ENCODE measurements around the gene GADD45GIP1.

Gene GADD45GIP1

DNA sequence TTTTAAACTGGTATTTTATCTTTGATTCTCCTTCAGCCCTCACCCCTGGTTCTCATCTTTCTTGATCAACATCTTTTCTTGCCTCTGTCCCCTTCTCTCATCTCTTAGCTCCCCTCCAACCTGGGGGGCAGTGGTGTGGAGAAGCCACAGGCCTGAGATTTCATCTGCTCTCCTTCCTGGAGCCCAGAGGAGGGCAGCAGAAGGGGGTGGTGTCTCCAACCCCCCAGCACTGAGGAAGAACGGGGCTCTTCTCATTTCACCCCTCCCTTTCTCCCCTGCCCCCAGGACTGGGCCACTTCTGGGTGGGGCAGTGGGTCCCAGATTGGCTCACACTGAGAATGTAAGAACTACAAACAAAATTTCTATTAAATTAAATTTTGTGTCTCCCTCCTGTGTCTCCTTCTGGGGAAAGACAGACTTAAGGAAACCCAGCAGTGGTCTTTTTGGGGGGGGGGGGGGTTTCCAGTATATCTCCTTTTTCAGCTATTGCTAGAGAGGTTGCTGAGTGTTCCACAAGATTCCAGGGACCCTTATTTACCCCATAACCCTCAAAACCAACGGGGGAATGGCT lies 12.8 kb downstream of the GADD45GIP1 start:
- no peak for TF ChIP-seq CTCF (IDR thresholded peaks at IDR 0.05)

GRCh38 chr19:12943437-12944044 lies 13.5 kb downstream of the GADD45GIP1 start:
- TF ChIP-seq CTCF (IDR thresholded peaks at IDR 0.05), result no peak

GRCh38 chr19:12940897-12941296 lies 16.1 kb downstream of the GADD45GIP1 start:
- TF ChIP-seq CTCF (IDR thresholded peaks at IDR 0.05), result no peak

DNA sequence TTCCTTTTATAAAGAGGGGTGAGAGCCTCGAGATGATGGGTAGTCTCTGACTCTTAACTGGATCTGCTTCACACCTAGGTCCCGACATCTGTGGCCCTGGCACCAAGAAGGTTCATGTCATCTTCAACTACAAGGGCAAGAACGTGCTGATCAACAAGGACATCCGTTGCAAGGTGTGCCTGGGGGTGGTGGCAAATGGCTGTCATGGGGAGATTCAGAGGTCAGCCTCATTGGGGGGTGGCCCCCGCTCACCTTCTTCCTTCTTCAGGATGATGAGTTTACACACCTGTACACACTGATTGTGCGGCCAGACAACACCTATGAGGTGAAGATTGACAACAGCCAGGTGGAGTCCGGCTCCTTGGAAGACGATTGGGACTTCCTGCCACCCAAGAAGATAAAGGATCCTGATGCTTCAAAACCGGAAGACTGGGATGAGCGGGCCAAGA lies 17.0 kb downstream of the GADD45GIP1 start:
- TF ChIP-seq CTCF (IDR thresholded peaks at IDR 0.05), result no peak

- TF ChIP-seq CTCF (IDR thresholded peaks at IDR 0.05), result peak; percentile 12; the same call in 1 of the 2 replicates
Observed at GRCh38 chr19:12938779-12939601, 18.0 kb downstream of the GADD45GIP1 start.

GRCh38 chr19:12937927-12938778 lies 18.9 kb downstream of the GADD45GIP1 start, which contains the start of gene CALR:
TSS of gene CALR (plus strand) at chr19:12938609. CDS start at chr19:12938680, 71 bp downstream.
- TF ChIP-seq CTCF (IDR thresholded peaks at IDR 0.05), result no peak

Data from LNCAP (cell line).